GM21381 (cell line): ENCODE data around the gene TMEM145.

Source experiments
- ATAC-seq: cut with Tn5 transposase; IDR thresholded peaks from one replicate; pipeline ENCODE4 v1.9.1; 2021; ENCODE audit warnings: mild to moderate bottlenecking, moderate library complexity; ENCODE audit not compliant: unreplicated experiment

TMEM145 gene

DNA sequence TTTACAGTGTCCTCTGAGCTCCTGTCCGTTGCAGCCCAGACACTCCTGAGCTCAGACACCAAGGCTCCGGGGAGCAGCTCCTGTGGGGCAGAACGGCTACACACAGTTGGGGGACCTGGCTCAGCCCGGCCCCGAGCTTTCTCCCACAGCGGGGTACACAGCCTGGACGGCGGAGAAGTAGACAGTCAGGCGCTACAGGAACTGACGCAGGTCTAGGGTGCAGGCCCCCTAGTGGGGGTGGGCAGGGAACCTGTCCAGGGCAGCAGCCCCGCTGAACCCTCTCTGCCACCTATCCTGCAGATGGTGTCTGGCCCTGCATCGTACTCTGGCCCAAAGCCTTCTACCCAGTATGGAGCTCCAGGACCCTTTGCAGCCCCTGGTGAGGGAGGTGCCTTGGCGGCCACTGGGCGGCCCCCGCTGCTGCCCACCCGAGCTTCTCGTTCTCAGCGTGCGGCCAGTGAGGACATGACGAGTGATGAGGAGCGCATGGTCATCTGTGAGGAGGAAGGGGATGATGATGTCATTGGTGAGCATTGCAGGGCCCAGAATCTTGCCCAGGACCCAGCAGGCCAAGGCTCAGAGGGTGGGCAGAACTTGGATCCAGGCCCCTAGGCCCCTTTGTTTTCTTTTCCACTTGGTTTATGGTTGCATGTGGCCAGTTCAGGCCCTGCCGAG is 24.1 kb upstream of the TMEM145 start:
- ATAC-seq = no peak

DNA sequence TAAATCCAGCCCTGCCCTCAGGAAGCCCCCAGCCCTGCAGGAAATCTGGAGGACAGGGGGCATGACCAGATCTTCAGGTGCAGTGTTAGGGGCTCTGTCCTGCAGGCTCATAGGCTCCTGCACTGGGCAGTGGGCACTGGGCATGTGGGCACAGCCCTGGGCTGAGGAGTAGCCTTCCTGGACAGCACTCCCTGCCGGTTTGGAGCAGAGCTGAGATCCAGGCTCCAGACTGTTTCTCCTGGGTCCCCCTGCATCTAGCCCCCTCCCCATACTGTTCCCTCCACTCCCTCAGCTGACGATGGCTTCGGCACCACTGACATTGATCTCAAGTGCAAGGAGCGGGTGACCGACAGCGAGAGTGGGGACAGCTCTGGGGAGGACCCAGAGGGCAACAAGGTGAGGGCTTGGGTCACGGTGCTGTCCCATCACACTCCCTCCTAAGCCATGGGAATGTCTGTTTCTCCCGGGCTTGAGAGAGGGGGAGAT is 23.5 kb upstream of the TMEM145 start:
- ATAC-seq = no peak

DNA sequence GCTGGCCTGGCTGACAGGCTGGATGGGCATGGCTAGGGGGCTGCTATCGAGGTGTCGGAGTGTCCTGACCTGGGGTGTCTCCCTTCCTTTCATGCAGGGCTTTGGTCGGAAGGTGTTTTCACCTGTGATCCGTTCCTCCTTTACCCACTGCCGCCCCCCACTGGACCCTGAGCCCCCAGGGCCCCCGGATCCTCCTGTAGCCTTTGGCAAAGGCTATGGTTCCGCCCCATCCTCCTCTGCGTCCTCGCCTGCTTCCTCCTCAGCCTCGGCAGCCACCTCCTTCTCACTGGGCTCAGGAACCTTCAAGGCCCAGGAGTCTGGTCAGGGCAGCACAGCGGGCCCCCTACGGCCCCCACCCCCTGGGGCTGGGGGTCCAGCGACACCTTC is 23.0 kb upstream of the TMEM145 start:
- no peak for ATAC-seq

DNA sequence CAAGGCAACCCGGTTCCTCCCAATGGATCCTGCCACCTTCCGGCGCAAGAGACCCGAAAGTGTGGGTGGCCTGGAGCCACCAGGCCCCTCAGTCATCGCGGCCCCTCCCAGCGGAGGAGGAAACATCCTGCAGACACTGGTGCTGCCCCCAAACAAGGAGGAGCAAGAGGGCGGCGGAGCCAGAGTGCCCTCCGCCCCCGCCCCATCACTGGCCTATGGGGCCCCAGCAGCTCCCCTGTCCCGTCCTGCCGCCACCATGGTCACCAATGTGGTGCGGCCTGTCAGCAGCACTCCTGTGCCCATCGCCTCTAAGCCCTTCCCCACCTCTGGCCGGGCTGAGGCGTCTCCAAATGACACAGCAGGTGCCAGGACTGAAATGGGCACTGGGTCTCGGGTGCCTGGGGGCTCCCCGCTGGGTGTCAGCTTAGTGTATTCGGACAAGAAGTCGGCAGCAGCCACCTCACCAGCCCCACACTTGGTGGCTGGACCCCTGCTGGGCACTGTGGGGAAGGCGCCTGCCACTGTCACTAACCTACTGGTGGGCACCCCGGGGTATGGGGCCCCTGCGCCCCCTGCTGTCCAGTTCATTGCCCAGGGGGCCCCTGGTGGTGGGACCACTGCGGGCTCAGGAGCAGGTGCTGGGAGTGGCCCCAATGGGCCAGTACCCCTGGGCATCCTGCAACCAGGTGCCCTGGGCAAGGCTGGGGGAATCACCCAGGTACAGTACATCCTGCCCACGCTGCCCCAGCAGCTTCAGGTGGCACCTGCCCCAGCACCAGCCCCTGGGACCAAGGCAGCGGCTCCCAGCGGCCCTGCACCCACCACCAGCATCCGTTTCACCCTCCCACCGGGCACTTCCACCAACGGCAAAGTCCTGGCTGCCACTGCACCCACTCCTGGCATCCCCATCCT is 22.3 kb upstream of the TMEM145 start:
- no peak for ATAC-seq

DNA sequence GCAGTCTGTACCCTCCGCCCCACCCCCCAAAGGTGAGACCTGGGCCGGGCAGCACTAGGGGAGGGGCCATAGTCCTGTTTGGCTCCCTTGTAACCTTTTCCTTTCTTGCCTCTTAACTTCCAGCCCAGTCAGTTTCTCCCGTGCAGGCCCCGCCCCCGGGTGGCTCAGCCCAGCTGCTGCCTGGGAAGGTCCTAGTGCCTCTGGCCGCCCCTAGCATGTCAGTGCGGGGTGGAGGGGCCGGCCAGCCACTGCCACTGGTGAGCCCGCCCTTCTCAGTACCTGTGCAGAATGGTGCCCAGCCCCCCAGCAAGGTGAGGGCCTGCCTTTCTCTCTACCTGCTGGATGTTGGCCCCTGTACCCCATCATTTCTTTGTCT is 21.7 kb upstream of the TMEM145 start:
- no peak for ATAC-seq

DNA sequence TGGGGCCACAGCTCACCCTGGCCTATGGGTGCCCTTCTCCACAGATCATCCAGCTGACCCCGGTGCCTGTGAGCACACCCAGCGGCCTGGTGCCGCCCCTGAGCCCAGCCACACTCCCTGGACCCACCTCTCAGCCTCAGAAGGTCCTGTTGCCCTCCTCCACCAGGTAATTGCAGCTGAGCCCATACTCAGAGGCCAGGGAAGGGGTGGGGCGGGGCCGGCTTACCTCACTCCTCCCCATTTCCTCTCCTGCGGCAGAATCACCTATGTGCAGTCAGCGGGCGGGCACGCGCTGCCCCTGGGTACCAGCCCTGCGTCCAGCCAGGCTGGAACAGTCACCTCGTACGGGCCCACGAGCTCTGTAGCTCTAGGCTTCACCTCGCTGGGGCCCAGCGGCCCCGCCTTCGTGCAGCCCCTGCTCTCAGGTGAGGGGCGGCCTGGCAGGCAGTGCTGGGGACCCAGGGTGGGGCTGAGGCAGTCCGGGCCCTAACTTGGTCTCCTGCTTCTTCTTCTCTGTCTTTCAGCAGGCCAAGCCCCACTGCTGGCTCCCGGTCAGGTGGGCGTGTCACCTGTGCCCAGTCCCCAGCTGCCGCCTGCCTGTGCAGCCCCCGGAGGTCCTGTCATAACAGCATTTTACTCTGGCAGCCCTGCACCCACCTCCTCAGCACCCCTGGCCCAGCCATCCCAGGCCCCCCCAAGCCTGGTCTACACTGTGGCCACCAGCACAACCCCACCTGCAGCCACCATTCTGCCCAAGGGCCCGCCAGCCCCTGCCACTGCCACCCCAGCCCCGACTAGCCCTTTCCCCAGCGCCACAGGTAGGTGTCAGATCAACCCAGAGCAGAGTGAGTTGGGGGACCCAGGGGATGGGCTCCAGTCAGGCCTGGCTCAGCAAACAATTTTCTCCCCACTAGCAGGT is 20.8 kb upstream of the TMEM145 start:
- no peak for ATAC-seq

DNA sequence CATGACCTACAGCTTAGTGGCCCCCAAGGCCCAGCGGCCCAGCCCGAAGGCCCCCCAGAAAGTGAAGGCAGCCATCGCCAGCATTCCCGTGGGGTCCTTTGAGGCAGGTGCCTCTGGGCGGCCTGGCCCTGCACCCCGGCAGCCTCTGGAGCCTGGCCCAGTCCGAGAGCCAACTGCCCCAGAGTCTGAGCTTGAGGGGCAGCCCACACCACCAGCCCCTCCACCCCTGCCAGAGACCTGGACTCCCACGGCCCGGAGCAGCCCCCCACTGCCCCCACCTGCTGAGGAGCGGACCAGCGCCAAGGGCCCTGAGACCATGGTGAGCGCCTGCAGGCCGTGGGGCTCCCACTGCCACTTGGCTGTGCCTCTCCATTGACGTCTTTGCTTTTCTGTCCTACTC is 20.1 kb upstream of the TMEM145 start:
- ATAC-seq = no peak

DNA sequence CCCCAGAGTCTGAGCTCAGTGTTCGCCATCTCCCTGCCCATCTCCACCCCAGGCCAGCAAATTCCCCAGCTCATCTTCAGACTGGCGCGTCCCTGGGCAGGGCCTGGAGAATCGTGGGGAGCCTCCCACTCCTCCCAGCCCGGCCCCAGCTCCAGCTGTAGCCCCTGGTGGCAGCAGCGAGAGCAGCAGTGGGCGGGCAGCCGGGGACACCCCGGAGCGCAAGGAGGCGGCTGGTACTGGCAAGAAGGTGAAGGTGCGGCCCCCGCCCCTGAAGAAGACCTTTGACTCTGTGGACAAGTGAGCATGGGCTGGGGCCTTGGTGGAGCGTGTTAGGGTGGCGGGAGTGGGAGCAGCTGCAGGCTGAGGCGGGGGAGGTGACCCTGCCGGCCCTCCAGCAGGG is 19.6 kb upstream of the TMEM145 start:
- ATAC-seq = no peak

DNA sequence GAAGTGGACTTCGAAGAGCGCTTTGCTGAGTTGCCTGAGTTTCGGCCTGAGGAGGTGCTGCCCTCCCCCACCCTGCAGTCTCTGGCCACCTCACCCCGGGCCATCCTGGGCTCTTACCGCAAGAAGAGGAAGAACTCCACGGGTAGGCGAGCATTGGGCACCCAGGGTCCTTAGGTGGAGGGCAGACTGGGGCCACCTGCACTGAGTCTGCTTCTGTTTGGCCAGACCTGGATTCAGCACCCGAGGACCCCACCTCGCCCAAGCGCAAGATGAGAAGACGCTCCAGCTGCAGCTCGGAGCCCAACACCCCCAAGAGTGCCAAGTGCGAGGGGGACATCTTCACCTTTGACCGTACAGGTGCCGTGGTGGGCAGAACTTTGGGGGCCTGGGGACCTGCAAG is 19.2 kb upstream of the TMEM145 start:
- ATAC-seq = no peak

DNA sequence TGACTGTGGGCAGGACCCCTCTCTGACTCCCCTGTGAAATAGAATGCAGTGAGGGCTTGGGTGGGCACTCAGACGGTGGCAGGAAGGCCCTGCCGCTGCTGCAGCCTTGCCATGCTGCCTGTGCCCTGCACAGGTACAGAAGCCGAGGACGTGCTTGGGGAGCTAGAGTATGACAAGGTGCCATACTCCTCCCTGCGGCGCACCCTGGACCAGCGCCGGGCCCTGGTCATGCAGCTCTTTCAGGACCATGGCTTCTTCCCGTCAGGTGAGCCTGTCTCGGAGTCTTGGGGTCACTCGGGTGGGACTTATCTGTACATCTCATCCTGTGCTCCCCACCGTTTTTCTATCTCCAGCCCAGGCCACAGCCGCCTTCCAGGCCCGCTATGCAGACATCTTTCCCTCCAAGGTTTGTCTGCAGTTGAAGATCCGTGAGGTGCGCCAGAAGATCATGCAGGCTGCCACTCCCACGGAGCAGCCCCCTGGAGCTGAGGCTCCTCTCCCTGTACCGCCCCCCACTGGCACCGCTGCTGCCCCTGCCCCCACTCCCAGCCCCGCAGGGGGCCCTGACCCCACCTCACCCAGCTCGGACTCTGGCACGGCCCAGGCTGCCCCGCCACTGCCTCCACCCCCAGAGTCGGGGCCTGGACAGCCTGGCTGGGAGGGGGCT is 18.5 kb upstream of the TMEM145 start:
- ATAC-seq = no peak

DNA sequence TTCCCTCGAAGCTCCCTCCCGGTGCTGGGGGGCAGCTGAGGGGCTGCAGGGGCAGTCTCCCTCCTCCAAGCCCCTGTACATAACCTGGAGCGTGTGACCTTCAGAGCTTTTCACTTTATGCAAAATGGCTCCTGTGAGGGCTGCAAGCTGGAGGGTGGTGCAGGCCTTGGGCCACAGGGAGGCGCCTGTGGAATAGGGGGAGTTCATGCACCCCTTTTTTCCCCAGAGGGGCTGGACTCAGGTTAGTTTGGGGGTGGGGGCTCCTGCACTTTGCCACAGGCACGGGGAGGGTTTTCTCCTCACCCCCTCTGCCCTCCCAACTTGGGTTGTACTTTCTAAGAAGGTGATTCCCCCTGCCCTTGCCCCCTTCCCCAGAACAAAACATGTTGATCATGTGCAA is 17.8 kb upstream of the TMEM145 start:
- ATAC-seq = no peak

DNA sequence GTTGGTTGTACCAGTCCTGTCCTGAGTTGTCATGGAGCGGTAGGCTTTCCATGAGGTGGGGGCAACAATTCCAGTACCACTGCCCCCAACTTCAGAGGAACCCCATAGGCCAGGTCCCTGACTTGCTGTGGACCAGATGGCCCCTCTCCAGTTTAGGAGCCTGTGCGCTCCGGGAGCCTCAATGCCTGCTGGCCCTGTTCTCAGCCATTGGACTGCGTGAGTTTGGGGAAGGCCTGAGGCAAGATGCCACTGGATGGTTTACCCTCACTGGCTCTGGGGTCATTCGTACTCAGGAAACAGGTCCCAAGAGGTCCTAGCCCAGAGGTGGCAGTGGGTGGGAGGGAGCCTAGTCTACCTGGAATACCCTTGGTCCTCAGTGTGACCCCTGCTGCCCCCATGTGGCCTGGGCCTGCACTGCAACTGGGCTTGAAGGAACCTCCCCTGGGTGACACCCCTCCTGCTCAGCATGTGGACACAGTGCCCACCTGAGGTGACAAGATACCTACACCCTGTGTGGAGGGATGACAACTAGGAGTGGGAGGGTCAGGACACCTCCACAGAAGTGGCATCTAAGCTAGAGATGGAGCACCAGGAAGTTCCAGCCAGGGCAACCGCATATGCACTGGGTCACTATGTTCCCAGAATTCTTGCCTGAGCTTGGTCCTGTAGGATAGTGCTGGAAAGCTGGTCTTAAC is 17.1 kb upstream of the TMEM145 start:
- ATAC-seq = no peak

DNA sequence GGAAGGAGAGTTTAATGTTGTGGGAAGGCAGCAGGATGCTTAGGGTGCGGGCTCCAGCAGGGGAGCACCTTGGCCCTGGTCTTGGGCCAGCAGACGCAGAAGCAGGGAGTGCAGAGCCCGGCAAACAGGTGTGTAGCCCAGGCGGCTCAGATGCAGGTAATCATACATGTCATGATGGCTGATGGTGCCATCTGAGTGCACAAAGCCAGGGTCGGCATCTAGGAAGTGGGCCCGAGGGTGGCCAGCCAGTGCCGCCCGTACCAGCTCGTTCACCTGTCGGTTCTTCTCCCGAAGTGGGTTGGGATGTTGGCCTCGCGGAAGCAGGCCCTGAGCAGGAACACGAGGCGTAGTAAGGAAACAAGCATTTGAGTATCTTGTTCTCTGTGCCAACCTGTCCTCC is 16.1 kb upstream of the TMEM145 start:
- no peak for ATAC-seq

DNA sequence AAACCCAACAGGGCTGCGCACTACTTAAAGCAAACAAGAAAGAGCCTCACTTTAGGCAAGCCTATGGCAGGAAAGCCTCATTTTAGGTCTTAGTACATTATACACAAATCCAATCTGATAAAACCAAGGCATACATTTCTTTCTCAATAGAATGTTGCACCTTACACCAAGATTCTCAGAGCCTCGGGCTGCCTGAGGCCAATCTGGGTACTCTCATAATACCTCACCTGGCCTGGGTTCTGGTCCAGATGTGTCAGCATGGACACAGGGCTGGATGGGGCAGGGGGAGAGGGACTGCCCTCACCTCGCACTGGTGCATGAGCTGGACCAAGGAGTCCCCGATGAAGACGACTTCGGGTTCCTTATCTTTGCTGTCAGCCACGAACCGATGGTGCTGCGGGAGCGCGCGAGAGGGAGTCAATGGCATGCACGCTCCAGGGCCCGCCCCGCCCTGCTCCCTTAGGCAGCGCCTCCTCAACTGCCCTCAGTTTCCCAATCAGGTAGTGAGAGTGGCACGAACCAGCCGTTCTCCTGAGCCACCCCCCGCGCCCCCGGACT is 11.4 kb upstream of the TMEM145 start, which contains the start of gene PRR19:
Gene PRR19 (plus strand): TSS at position 487 of the 558 bp plus-strand sequence. CDS start 7,453 bp downstream, outside the sequence.
- peak; percentile 8 for ATAC-seq

DNA sequence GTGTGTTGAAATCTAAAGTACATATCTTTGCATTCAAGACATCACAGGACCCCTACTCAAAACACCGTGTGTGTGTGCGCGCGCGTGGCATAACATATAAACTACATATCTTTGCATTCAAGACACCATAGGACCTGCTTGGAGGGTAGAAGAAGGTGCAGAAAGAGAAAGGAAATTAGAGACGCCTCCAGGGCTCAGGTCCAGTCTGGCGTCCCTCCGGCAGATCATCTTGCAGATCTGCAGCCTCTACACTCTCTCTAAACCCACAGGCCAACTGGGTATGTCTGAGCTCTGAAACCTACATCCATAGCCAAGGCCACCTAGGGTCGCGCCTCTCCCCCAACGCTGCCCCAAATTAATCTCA is 10.0 kb upstream of the TMEM145 start:
- no peak for ATAC-seq

DNA sequence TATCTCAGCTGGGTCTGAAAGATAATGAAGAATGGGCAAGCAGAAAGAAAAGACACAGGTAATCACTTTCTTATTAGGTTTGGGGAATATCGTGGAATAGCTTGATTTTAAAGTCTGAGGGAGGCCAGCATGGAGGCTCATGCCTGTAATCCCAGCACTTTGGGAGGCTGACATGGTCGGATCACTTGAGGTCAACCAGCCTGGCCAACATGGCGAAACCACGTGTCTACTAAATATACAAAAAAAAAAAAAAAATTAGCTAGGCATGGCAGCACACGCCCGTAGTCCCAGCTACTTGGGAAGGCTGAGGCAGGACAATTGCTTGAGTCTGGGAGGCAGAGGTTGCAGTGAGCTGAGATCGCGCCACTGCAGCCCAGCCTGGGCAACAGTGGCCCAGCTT is 9.2 kb upstream of the TMEM145 start:
- no peak for ATAC-seq

DNA sequence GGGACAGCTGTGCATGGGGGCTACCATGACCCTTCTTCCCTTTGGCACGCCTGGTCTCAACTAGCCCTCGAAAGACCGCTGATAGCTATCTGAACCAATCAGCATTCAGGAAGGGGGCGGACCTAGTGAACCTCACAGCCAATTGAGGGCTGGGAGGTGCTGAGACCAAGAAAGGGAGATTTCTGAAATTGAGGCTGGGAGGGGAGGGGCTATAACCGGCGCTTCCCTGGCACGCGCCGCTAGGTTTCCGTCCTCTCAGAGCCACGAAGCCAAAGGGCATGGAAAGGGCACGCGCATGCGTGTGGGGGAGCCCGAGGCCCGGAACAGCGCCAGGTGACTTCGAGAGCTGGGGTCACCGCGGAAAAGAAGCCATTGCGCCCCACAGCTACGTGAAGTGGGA is 6.5 kb upstream of the TMEM145 start:
- no peak for ATAC-seq

DNA sequence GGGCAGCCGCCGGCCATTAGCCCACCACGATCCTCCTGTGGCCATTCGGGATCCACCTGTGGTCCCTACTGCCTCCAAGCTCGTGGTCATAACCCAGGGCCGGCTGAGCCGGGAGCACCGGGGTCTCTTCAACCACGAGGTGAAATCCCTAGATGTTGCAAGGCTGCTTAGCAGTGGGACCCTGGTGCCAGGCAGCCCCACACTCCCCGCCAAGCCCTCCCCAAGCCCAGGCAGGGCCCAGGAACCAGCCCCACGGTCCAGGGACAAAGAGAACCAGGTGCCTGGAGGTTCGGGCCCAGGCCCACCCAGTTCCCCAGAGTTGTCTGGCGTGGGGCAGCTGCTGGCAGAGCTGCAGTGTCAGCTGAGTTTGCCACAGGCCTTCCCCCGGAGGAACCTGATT is 3.4 kb upstream of the TMEM145 start:
- no peak for ATAC-seq

DNA sequence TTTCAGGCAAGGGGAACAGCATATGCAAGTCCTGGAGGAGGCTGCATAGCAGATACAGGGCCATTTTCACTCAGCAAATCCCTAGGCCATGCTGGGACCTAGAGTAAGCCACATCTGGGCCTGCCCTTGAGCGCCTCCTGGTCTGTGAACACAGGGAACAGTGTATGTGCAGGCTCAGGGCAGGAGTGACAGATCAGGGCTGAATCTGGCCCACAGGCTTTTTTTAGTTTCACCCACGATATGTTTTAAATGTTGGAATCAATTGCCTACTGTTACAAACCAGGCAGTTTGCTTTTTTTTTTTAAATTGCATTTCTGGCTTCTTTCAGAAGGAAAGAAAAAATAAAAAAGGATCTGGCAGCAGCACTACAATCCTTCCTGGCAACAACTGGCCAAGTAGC is 1.5 kb upstream of the TMEM145 start:
- no peak for ATAC-seq

DNA sequence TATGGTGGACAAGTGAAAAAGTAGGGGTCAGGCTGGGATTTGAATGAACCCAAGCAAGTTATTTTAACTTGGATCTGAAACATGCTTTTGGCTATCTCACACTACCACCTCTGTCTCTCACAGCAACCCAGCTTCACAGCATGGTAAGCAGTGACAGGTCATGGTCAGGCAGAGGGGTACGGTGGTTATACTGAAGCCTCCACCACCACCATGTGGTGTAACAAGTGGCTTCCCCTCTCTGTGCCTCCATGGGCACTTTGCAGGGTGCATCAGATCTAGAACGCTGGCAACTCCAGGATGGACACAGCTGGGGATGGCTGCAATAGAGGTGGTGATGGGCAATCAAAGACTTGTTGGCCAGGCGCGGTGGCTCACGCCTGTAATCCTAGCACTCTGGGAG is 739 bp upstream of the TMEM145 start:
- ATAC-seq = no peak
